NK-92 treated with Interleukin-12 subunit alpha and Interleukin-12 subunit beta, amount 100 ng/mL, for 24 hours (cell line): ENCODE results near the gene NDUFS7.
"Not testable (repeated sequence)": the region's sequence is repeated elsewhere in the genome, so short reads cannot be mapped to it uniquely, and the experiment has no call there.

Source experiments
- DNase-seq: peaks from one replicate; lab custom pipeline; 2025; lab: John Stamatoyannopoulos, UW

The NDUFS7 gene

GRCh38 chr19:1433119-1434039, 49.7 kb downstream of the NDUFS7 start:
- no peak for DNase-seq

- DNase-seq, result no peak
Observed at GRCh38 chr19:1434040-1434366, 50.3 kb downstream of the NDUFS7 start.

- DNase-seq, result no peak
Observed at GRCh38 chr19:1434577-1435060, 50.9 kb downstream of the NDUFS7 start.

- DNase-seq, result no peak
Observed at GRCh38 chr19:1435378-1435989, 51.8 kb downstream of the NDUFS7 start.

- DNase-seq, result no peak
Observed at GRCh38 chr19:1437609-1438008, 53.9 kb downstream of the NDUFS7 start.

GRCh38 chr19:1438035-1438932, 54.6 kb downstream of the NDUFS7 start, which contains the start of gene RPS15:
Gene RPS15 (plus strand): TSS chr19:1438396. CDS start chr19:1438426, 30 bp downstream.
- peak; percentile 89 for DNase-seq

GRCh38 chr19:1438933-1439354, 55.2 kb downstream of the NDUFS7 start:
- no peak for DNase-seq

GRCh38 chr19:1439525-1440417, 56.1 kb downstream of the NDUFS7 start:
- DNase-seq, result not testable (repeated sequence)

- no peak for DNase-seq
Observed at GRCh38 chr19:1440418-1440801, 56.7 kb downstream of the NDUFS7 start.

- DNase-seq, result no peak
Observed at GRCh38 chr19:1441022-1441426, 57.3 kb downstream of the NDUFS7 start.

GRCh38 chr19:1441677-1442438, 58.2 kb downstream of the NDUFS7 start:
- DNase-seq, result no peak
